ENCODE results near the gene IGFALS. TPM values are rescaled to one million over a fixed set of nuclear protein-coding genes. Genes with fewer than 3 reads are reported as not detected.

IGFALS gene
- total and polyA plus RNA-seq, 2 of the 4 experiments (the other 2 are of a cell fraction), result not detected

DNA sequence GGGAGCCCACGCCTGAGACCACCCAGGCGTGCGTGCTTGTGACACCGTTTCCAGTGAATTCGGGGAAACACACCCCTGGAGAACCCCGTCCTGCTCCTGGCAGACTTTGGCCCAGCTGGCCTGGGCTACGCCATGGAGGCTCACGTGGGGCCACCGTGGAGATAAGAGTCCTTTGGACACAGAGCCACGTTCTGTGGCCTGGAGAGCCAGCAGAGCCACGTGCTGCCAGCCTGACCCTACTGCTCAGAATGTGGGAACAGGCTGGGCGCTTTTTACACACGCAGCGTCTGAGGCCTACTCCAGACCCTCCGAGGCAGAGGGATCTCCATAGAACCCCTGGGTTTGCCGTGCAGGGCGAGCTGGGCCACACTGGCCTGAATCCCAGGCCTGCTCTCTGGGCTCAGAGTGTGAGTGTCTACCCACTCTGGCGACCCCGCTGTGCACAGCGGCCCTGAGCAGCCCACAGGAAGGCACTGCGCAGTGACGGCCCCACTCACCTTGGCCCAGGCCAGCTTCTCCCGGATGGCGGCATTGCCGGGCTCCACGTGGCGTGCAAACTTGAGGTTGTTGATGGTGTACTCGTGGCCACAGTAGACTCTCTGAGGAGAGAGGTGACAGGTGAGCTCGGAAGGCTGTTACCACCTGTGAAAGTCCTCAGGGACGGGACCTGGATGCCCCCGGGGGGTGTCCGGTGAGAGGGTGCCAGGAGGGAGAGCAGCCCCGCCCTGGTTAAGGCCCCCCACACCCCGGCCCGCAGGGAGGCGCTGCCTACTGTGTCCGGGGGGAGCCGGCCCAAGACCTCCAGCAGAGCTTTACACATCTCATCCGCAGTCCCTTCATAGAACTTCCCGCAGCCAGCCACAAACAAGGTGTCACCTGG is 23.1 kb upstream of the IGFALS start:
- H2BK20ac ChIP-seq (ENCODE audit: low read depth, low read length), result no peak overlapping the region
- CTCF ChIA-PET, result no interaction called here

More for the DNA sequence above, 23.1 kb upstream of the IGFALS start:
- Histone ChIP-seq H3K79me1 (ENCODE audit: low read depth in 1 of 2, low read length in 2 of 2) (no peaks in the 10 kb centered on the region), H3K56ac (ENCODE audit: extremely low read depth, insufficient read depth, low read length) (no peak overlapping the region), H3K9me3 (ENCODE audit: control insufficient read depth, insufficient read depth, low read length) (no peaks in the 10 kb centered on the region), H3K23ac (ENCODE audit: low read depth, low read length) (no peak overlapping the region), H2BK120ac (ENCODE audit: low read depth, low read length) (no peak overlapping the region), H4K20me1 (ENCODE audit: insufficient read depth, low read length) (no peaks in the 10 kb centered on the region), H4K5ac (ENCODE audit: low read depth, low read length) (no peak overlapping the region), H2BK15ac (ENCODE audit: low read depth, low read length) (no peak overlapping the region), H3K18ac (ENCODE audit: low read depth, low read length) (no peak overlapping the region), H2AK9ac (replicated peaks; ENCODE audit: low read depth, low read length, poor library complexity) (peak overlapping the region; percentile 79), H3K4me2 (ENCODE audit: low read depth, low read length) (no peak overlapping the region), H3K9me1 (ENCODE audit: insufficient read depth, low read length) (peaks cover 2% of the 10 kb centered on the region; the same call in 1 of the 2 replicates), H3K27me3 (ENCODE audit: control insufficient read depth, insufficient read depth, low read length) (no peaks in the 10 kb centered on the region), H4K91ac (ENCODE audit: insufficient read depth, low read depth, low read length) (no peak overlapping the region), H2BK5ac (ENCODE audit: low read depth, low read length, poor library complexity, severe bottlenecking) (no peak overlapping the region), H3K9ac (ENCODE audit: low read depth, low read length) (no peak overlapping the region), H3K36me3 (ENCODE audit: control insufficient read depth, insufficient read depth, low read length) (peaks cover 15% of the 10 kb centered on the region), H3K27ac (ENCODE audit: insufficient read depth, low read length) (no peak overlapping the region), H3K4ac (ENCODE audit: low read depth, low read length) (no peak overlapping the region), H2AFZ (replicated peaks; ENCODE audit: low read length, poor library complexity) (no peak overlapping the region), H3K14ac (replicated peaks; ENCODE audit: low read depth, low read length) (no peak overlapping the region), H4K8ac (ENCODE audit: low read depth in 2 of 2, low read length in 2 of 2) (no peak overlapping the region), H3K4me3 (ENCODE audit: insufficient read depth, low read depth, low read length) (no peak overlapping the region), H3K4me1 (ENCODE audit: control insufficient read depth, insufficient read depth, low read length) (peaks cover 4% of the 10 kb centered on the region; the same call in 1 of the 2 replicates), H2AK5ac (ENCODE audit: low read depth, low read length) (no peak overlapping the region)
- dilution Hi-C loops (cut with HindIII; ENCODE audit: low sequenced_read_pairs, unreplicated experiment) (no loop called here), in situ Hi-C loops (cut with MboI; ENCODE audit: low sequenced_read_pairs) (no loop called here), intact Hi-C loops (cut with micrococcal nuclease) (no loop called here)
- no peak for ATAC-seq (ENCODE audit: low read depth)
- WGBS, 2 experiments (ENCODE audit: extremely low coverage in 2 of 2, insufficient read length in 1 of 2), result 97% methylated on average over 16 of the region's 40 CpGs; no CpG with 5 or more reads in 1 of the 2 experiments
- no peak for DNase-seq
- TF ChIP-seq NFE2L2 (IDR thresholded peaks at IDR 0.05; ENCODE audit: low read depth, low read length) (no peak), CHD1 (IDR thresholded peaks at IDR 0.05; ENCODE audit: low read depth, low read length) (no peak), SMC3 (IDR thresholded peaks at IDR 0.05; ENCODE audit: low read depth, low read length) (no peak), RCOR1 (IDR thresholded peaks at IDR 0.05; ENCODE audit: insufficient replicate concordance, low read length) (no peak)
- TF ChIP-seq, protein P1, sequence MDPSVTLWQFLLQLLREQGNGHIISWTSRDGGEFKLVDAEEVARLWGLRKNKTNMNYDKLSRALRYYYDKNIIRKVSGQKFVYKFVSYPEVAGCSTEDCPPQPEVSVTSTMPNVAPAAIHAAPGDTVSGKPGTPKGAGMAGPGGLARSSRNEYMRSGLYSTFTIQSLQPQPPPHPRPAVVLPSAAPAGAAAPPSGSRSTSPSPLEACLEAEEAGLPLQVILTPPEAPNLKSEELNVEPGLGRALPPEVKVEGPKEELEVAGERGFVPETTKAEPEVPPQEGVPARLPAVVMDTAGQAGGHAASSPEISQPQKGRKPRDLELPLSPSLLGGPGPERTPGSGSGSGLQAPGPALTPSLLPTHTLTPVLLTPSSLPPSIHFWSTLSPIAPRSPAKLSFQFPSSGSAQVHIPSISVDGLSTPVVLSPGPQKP (IDR thresholded peaks at IDR 0.05; ENCODE audit: borderline replicate concordance, low read depth, low read length), result no peak
- POLR2A ChIA-PET (ENCODE audit: unreplicated experiment), result no interaction called here
- BruUV-seq (replicated peaks), result no TSS peak
